ENCODE results near the gene TRIM6.

GRCh38 chr11:5592615-5593014, 3.8 kb upstream of the TRIM6 start:
- no peak for TF ChIP-seq POLR2A (IDR thresholded peaks at IDR 0.05; ENCODE audit: low read depth, low read length)
- no peak for TF ChIP-seq CTCF (IDR thresholded peaks at IDR 0.05; ENCODE audit: extremely low read depth in 1 of 2, insufficient read depth in 1 of 2, low read depth in 1 of 2, low read length in 2 of 2)
- TF ChIP-seq GATA2 (IDR thresholded peaks at IDR 0.05; ENCODE audit: insufficient read depth, insufficient read length, low read depth, low read length), result no peak
- TF ChIP-seq EZH2 (IDR thresholded peaks at IDR 0.05; ENCODE audit: borderline replicate concordance, low read depth, low read length, severe bottlenecking), result no peak
- TF ChIP-seq MAX (IDR thresholded peaks at IDR 0.05; ENCODE audit: insufficient read depth, insufficient read length), result no peak
- TF ChIP-seq POLR2AphosphoS5 (IDR thresholded peaks at IDR 0.05; ENCODE audit: insufficient read depth, low read depth, low read length), result no peak
- no peak for TF ChIP-seq MYC (IDR thresholded peaks at IDR 0.05; ENCODE audit: low read depth, low read length)
- no peak for TF ChIP-seq FOS (IDR thresholded peaks at IDR 0.05; ENCODE audit: borderline replicate concordance, insufficient read depth, low read length)
- TF ChIP-seq JUN (IDR thresholded peaks at IDR 0.05; ENCODE audit: borderline replicate concordance, insufficient read depth, insufficient read length, low read depth), result no peak

Data from endothelial cell of umbilical vein (primary cell).